Measurements from ENCODE around the gene LLGL2.

- TF ChIP-seq CTCF (conservative IDR thresholded peaks at IDR 0.05; ENCODE audit: low read depth, low read length) (no peak), EZH2 (IDR thresholded peaks at IDR 0.05; ENCODE audit: borderline replicate concordance, low read depth, low read length, poor library complexity, severe bottlenecking) (no peak)
Observed at GRCh38 chr17:75502072-75502720, 23.3 kb upstream of the LLGL2 start.

All from A673 (cell line).